ENCODE results near the gene HPSE2.

HPSE2 gene

DNA sequence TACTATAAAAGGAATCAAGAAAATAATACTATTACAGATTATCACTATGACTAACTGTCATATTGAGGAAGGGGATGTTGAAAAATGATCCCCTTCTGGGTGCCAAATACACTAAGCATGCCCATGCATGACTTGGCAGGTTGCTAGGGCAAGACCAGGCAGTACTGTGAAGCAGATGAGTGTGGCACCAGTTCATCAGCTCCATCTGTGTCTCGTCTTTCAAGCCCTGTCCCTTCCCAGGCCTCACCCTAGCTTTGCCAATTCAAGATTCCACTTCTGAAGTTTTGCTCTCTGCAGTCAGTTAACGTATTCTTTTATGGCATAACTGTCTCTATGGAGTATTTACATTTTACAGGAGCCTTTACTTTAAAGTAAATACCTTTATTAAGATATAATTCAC, 653.3 kb downstream of the HPSE2 start:
- Histone ChIP-seq H3K9me3 (ENCODE audit: insufficient read depth, low read length, severe bottlenecking) (no peaks in the 10 kb centered on the region), H3K4me3 (ENCODE audit: low read depth in 1 of 2, low read length in 2 of 2) (no peak overlapping the region), H3K9ac (ENCODE audit: low read depth, low read length) (no peak overlapping the region), H3K36me3 (ENCODE audit: insufficient read depth, low read length) (no peaks in the 10 kb centered on the region), H4K20me1 (ENCODE audit: insufficient read depth, low read length) (no peaks in the 10 kb centered on the region), H2AFZ (ENCODE audit: low read depth, low read length) (no peak overlapping the region), H3K4me2 (ENCODE audit: insufficient read depth, low read length) (no peak overlapping the region), H3K27ac (ENCODE audit: low read length) (no peak overlapping the region), H3K79me2 (ENCODE audit: insufficient read depth, low read length) (no peaks in the 10 kb centered on the region), H3K4me1 (ENCODE audit: insufficient read depth, low read length) (no peaks in the 10 kb centered on the region), H3K27me3 (ENCODE audit: insufficient read depth, low read length, poor library complexity) (peaks cover 6% of the 10 kb centered on the region)
- TF ChIP-seq EZH2 (IDR thresholded peaks at IDR 0.05; ENCODE audit: borderline replicate concordance, low read depth, low read length, severe bottlenecking) (no peak), CTCF (IDR thresholded peaks at IDR 0.05; ENCODE audit: borderline replicate concordance, extremely low read depth, low read length, poor library complexity, severe bottlenecking) (no peak)
- ATAC-seq (ENCODE audit: insufficient read depth, low read depth), result no peak
- DNase-seq, result no peak

GRCh38 chr10:98577578-98577977, 658.1 kb downstream of the HPSE2 start:
- no peaks in the 10 kb centered on the region for H3K9me3 ChIP-seq (ENCODE audit: insufficient read depth, low read length, severe bottlenecking)
- ATAC-seq (ENCODE audit: insufficient read depth, low read depth), result no peak
- no peak overlapping the region for H3K9ac ChIP-seq (ENCODE audit: low read depth, low read length)

DNA sequence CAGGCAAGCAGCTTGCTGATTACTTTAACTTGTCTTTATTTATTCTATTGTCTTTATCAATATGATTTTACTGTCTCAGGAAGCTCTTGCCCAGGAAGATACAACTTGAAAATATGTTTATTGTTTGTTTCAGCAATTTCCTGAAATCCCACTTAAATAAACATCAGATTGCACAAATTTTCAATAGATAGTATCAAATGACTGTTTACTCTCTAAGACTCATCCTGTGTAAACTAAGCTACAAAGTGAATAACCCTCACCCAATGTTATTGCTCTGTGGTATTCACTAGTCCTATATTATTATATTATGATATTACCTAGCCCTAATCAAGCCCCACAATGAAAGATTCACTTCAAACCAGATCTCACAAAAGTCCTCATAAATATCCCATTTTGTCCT, 658.5 kb downstream of the HPSE2 start:
- ATAC-seq (ENCODE audit: insufficient read depth, low read depth) (no peak), DNase-seq (no peak)
- Histone ChIP-seq H3K27me3 (ENCODE audit: insufficient read depth, low read length, poor library complexity) (peaks cover 8% of the 10 kb centered on the region), H3K4me1 (ENCODE audit: insufficient read depth, low read length) (no peaks in the 10 kb centered on the region), H3K4me3 (ENCODE audit: low read depth in 1 of 2, low read length in 2 of 2) (no peak overlapping the region), H3K9ac (ENCODE audit: low read depth, low read length) (no peak overlapping the region), H4K20me1 (ENCODE audit: insufficient read depth, low read length) (no peaks in the 10 kb centered on the region), H3K27ac (ENCODE audit: low read length) (no peak overlapping the region), H3K4me2 (ENCODE audit: insufficient read depth, low read length) (no peak overlapping the region), H3K79me2 (ENCODE audit: insufficient read depth, low read length) (no peaks in the 10 kb centered on the region), H3K36me3 (ENCODE audit: insufficient read depth, low read length) (no peaks in the 10 kb centered on the region), H2AFZ (ENCODE audit: low read depth, low read length) (no peak overlapping the region), H3K9me3 (ENCODE audit: insufficient read depth, low read length, severe bottlenecking) (no peaks in the 10 kb centered on the region)
- TF ChIP-seq EZH2 (IDR thresholded peaks at IDR 0.05; ENCODE audit: borderline replicate concordance, low read depth, low read length, severe bottlenecking) (no peak), CTCF (IDR thresholded peaks at IDR 0.05; ENCODE audit: borderline replicate concordance, extremely low read depth, low read length, poor library complexity, severe bottlenecking) (no peak)

More at GRCh38 chr10:98577578-98577977, 658.1 kb downstream of the HPSE2 start:
- no peak for DNase-seq
- no peaks in the 10 kb centered on the region for H3K36me3 ChIP-seq (ENCODE audit: insufficient read depth, low read length)
- H3K79me2 ChIP-seq (ENCODE audit: insufficient read depth, low read length), result no peaks in the 10 kb centered on the region
- no peaks in the 10 kb centered on the region for H3K4me1 ChIP-seq (ENCODE audit: insufficient read depth, low read length)
- H3K4me2 ChIP-seq (ENCODE audit: insufficient read depth, low read length), result no peak overlapping the region
- no peak overlapping the region for H2AFZ ChIP-seq (ENCODE audit: low read depth, low read length)
- H3K27ac ChIP-seq (ENCODE audit: low read length), result no peak overlapping the region
- no peaks in the 10 kb centered on the region for H4K20me1 ChIP-seq (ENCODE audit: insufficient read depth, low read length)
- H3K4me3 ChIP-seq (ENCODE audit: low read depth in 1 of 2, low read length in 2 of 2), result no peak overlapping the region
- H3K27me3 ChIP-seq (ENCODE audit: insufficient read depth, low read length, poor library complexity), result peaks cover 6% of the 10 kb centered on the region
- TF ChIP-seq CTCF (IDR thresholded peaks at IDR 0.05; ENCODE audit: borderline replicate concordance, extremely low read depth, low read length, poor library complexity, severe bottlenecking) (no peak), EZH2 (IDR thresholded peaks at IDR 0.05; ENCODE audit: borderline replicate concordance, low read depth, low read length, severe bottlenecking) (no peak)

DNA sequence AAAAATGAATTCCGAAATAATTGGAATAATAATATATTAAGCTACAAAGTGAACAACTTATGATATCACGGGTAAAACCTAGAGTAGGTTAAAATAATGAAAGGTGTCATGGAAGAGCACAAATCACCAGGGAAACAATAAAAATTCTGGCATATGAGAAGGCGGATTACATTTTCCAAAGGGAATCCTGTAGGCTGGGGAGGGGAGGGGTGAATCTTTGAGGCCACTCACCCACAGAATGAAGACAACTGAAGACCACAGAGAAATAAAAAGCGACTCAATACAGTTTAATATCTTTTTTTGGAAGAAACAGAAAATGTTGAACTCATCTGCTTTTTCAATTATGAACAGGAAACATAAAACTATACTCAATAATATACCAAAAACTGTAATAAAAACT, 659.6 kb downstream of the HPSE2 start:
- Histone ChIP-seq H3K79me2 (ENCODE audit: insufficient read depth, low read length) (no peaks in the 10 kb centered on the region), H3K4me2 (ENCODE audit: insufficient read depth, low read length) (no peak overlapping the region), H3K27ac (ENCODE audit: low read length) (no peak overlapping the region), H3K9ac (ENCODE audit: low read depth, low read length) (no peak overlapping the region), H3K9me3 (ENCODE audit: insufficient read depth, low read length, severe bottlenecking) (no peaks in the 10 kb centered on the region), H2AFZ (ENCODE audit: low read depth, low read length) (no peak overlapping the region), H3K4me1 (ENCODE audit: insufficient read depth, low read length) (no peaks in the 10 kb centered on the region), H3K36me3 (ENCODE audit: insufficient read depth, low read length) (no peaks in the 10 kb centered on the region), H3K4me3 (ENCODE audit: low read depth in 1 of 2, low read length in 2 of 2) (no peak overlapping the region), H3K27me3 (ENCODE audit: insufficient read depth, low read length, poor library complexity) (peaks cover 5% of the 10 kb centered on the region), H4K20me1 (ENCODE audit: insufficient read depth, low read length) (no peaks in the 10 kb centered on the region)
- DNase-seq (no peak), ATAC-seq (ENCODE audit: insufficient read depth, low read depth) (no peak)
- TF ChIP-seq CTCF (IDR thresholded peaks at IDR 0.05; ENCODE audit: borderline replicate concordance, extremely low read depth, low read length, poor library complexity, severe bottlenecking) (no peak), EZH2 (IDR thresholded peaks at IDR 0.05; ENCODE audit: borderline replicate concordance, low read depth, low read length, severe bottlenecking) (no peak)

Measured in DND-41 (cell line).